DND-41 (cell line): ENCODE measurements around the gene KDSR.

ENCODE experiments used
- CTCF ChIP-seq: IDR thresholded peaks from 2 replicates; pipeline ENCODE4 v1.5.1; 2012; ENCODE audit warnings: borderline replicate concordance, low read length, moderate library complexity, mild to moderate bottlenecking; ENCODE audit not compliant: poor library complexity, severe bottlenecking; ENCODE audit errors: extremely low read depth
- EZH2 ChIP-seq: IDR thresholded peaks from 3 replicates; pipeline ENCODE4 v1.6.1; 2012; ENCODE audit warnings: borderline replicate concordance, low read depth, mild to moderate bottlenecking, moderate library complexity, low read length, inconsistent platforms; ENCODE audit not compliant: severe bottlenecking

- TF ChIP-seq CTCF, result no peak
- TF ChIP-seq EZH2, result no peak
Observed at GRCh38 chr18:63344263-63344662, 22.7 kb downstream of the KDSR start.
